ENCODE data around the gene TGFA. TPM values are rescaled to one million over a fixed set of nuclear protein-coding genes. Genes with fewer than 3 reads are reported as not detected.

The TGFA gene
- total and polyA plus RNA-seq, 4 donors, result 0.13 to 2.5 (median 1.6) TPM

DNA sequence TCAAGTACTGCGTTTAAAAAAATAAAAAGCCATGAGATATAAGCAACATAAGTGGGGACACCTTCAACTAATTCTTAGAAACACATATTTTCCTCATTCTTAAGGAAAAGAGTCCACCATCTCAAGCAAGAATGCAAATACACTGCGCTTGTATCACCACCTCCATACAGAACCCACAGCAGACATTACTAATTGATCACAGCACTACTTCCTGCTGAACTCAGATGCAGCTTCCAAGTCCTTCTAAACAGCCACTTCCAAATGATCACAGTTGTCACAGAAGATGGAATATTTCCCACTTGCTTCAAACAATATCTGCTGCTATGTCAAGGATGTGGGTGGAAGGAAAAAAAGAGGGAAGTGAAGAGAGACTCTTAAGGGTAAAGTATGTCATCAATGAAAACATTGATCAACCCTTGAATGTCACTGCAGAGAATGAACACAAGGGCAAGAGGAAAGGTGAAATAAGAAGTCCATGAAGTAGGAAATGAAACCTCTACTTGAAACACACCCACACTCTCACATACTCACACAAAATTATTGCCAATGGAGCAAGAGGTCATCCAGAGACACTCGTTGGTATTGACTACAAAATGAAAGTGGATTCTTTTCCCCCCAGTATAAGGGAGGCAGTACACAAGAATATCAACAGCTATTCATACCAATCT lies 22.1 kb downstream of the TGFA start:
- no peak overlapping the region for H3K4me3 ChIP-seq (ENCODE audit: low read length in 2 of 2)
- no peak overlapping the region for H3K27ac ChIP-seq (ENCODE audit: low read depth in 1 of 2, low read length in 2 of 2)
- no peaks in the 10 kb centered on the region for H3K36me3 ChIP-seq (ENCODE audit: control insufficient read depth in 1 of 2, insufficient read depth in 2 of 2, low read length in 1 of 2)
- ATAC-seq (ENCODE audit: low FRiP score) (no peak), DNase-seq (no peak)
- H3K27me3 ChIP-seq (ENCODE audit: control insufficient read depth in 1 of 2, insufficient read depth in 2 of 2, low read length in 1 of 2), result no peaks in the 10 kb centered on the region
- WGBS, 2 donors, result 76 to 87% methylated on average over 3 of the region's 3 CpGs
- no peaks in the 10 kb centered on the region for H3K4me1 ChIP-seq (ENCODE audit: control insufficient read depth in 1 of 2, insufficient read depth in 2 of 2, low read length in 2 of 2)
- peaks cover 4% of the 10 kb centered on the region for H3K9me3 ChIP-seq (ENCODE audit: control insufficient read depth, low read length)
- intact Hi-C loops (cut with DNase I), result no loop called here

DNA sequence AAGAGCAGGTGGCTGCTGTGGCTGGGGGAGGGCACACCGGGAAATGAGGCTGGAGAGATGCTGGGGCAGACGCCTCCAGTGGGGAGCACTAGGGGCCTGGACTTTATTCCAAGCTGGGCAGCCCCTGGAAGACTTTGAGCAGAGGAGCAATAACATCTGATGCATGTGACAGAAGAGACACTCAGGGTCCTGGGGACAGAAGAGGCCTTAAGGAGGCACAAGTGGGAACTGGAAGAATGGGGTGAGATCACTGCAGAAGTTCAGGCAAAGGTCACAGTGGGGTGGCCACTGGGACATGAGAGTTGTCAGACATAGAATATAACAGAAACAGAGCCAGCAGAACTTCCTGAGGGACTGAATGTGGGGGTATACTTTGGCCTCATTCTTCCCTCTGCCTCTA lies 24.0 kb downstream of the TGFA start:
- no peak for ATAC-seq (ENCODE audit: low FRiP score)
- H3K27me3 ChIP-seq (ENCODE audit: control insufficient read depth in 1 of 2, insufficient read depth in 2 of 2, low read length in 1 of 2), result no peaks in the 10 kb centered on the region
- WGBS, 2 donors, result 91 to 93% methylated on average over 2 of the region's 2 CpGs
- no peak overlapping the region for H3K27ac ChIP-seq (ENCODE audit: low read depth in 1 of 2, low read length in 2 of 2)
- intact Hi-C loops (cut with DNase I), result no loop called here
- DNase-seq, result no peak
- H3K4me3 ChIP-seq (ENCODE audit: low read length in 2 of 2), result no peak overlapping the region
- H3K36me3 ChIP-seq (ENCODE audit: control insufficient read depth in 1 of 2, insufficient read depth in 2 of 2, low read length in 1 of 2), result no peaks in the 10 kb centered on the region
- H3K4me1 ChIP-seq (ENCODE audit: control insufficient read depth in 1 of 2, insufficient read depth in 2 of 2, low read length in 2 of 2), result no peaks in the 10 kb centered on the region
- H3K9me3 ChIP-seq (ENCODE audit: control insufficient read depth, low read length), result peaks cover 4% of the 10 kb centered on the region

DNA sequence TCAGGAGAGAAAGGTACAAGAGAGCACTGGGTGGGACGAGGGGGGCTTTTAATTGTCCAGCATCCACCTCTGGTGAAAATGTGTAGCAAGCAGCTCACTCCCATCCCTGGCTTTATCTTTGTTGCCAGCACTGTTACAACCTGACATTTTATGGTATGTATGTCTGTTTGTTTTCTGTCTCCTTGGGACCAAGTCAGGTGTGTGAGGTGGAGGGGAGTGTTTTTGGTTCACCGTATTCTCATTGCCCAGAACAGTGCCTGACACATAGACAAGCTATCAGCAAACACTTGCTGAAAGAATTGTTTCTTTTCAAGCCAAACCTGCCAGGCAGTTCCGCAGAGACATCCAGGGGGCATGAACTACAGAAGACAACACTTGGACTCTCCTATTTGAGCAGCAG lies 24.7 kb downstream of the TGFA start:
- DNase-seq (no peak), ATAC-seq (ENCODE audit: low FRiP score) (no peak)
- intact Hi-C loops (cut with DNase I), result no loop called here
- no peak overlapping the region for H3K27ac ChIP-seq (ENCODE audit: low read depth in 1 of 2, low read length in 2 of 2)
- no peaks in the 10 kb centered on the region for H3K4me1 ChIP-seq (ENCODE audit: control insufficient read depth in 1 of 2, insufficient read depth in 2 of 2, low read length in 2 of 2)
- no peak overlapping the region for H3K4me3 ChIP-seq (ENCODE audit: low read length in 2 of 2)
- H3K27me3 ChIP-seq (ENCODE audit: control insufficient read depth in 1 of 2, insufficient read depth in 2 of 2, low read length in 1 of 2), result no peaks in the 10 kb centered on the region
- H3K9me3 ChIP-seq (ENCODE audit: control insufficient read depth, low read length), result peaks cover 4% of the 10 kb centered on the region
- 73 to 81% methylated on average over 3 of the region's 3 CpGs for WGBS, 2 donors
- no peaks in the 10 kb centered on the region for H3K36me3 ChIP-seq (ENCODE audit: control insufficient read depth in 1 of 2, insufficient read depth in 2 of 2, low read length in 1 of 2)

DNA sequence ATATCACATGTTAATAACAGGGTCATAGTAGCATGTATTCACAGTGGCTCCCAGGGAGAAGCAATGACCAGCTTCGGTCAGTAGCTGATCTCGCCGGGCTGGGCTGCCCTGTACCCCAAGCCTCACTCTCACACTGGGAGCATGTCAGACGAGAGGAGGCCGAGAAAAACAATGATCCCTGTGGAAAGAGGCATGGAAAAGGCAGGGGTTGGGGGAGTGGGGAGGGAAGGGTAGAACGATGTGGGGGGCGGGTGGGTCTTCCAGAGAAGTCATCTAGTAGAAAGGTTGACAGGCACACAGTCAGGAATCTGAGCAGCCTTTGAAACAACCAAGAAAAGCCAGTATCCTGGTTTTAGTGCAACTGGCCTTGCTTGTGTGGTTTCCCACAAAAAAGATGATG lies 25.4 kb downstream of the TGFA start:
- Histone ChIP-seq H3K9me3 (ENCODE audit: control insufficient read depth, low read length) (peaks cover 4% of the 10 kb centered on the region), H3K27me3 (ENCODE audit: control insufficient read depth in 1 of 2, insufficient read depth in 2 of 2, low read length in 1 of 2) (no peaks in the 10 kb centered on the region), H3K4me1 (ENCODE audit: control insufficient read depth in 1 of 2, insufficient read depth in 2 of 2, low read length in 2 of 2) (no peaks in the 10 kb centered on the region), H3K27ac (ENCODE audit: low read depth in 1 of 2, low read length in 2 of 2) (no peak overlapping the region), H3K36me3 (ENCODE audit: control insufficient read depth in 1 of 2, insufficient read depth in 2 of 2, low read length in 1 of 2) (no peaks in the 10 kb centered on the region), H3K4me3 (ENCODE audit: low read length in 2 of 2) (no peak overlapping the region)
- ATAC-seq (ENCODE audit: low FRiP score) (no peak), DNase-seq (no peak)
- 74 to 78% methylated on average over 7 of the region's 7 CpGs for WGBS, 2 donors
- intact Hi-C loops (cut with DNase I), result no loop called here

DNA sequence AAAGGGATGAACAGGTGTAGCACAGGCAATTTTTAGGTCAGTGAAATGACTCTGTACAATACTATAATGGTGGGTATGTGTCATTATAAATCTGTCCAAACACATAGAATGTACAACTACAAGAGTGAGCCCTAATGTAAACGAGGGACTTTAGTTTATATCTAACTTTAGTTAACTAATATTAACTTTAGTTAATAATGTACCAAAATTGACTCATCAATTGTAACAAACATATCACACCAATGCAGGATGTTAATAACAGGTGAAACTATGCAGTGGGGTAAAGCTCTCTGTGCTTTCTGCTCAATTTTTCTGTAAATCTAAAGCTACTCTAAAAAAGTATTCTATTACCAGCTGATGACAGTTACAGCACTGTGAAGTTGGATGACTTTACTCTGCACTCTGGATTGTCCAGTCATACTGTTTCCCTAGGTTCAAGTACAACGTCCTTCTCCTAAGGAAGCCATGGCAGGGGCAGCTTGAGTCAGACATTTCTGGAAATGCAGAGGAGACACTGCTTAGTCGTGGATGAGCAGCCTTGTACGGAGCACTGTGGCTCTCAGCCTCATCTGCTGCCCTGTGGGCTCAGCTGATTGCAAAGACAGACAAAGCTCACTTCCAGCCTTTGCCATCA lies 26.1 kb downstream of the TGFA start:
- 59 to 60% methylated on average over 4 of the region's 4 CpGs for WGBS, 2 donors
- Histone ChIP-seq H3K9me3 (ENCODE audit: control insufficient read depth, low read length) (peaks cover 3% of the 10 kb centered on the region), H3K4me3 (ENCODE audit: low read length in 2 of 2) (no peak overlapping the region), H3K4me1 (ENCODE audit: control insufficient read depth in 1 of 2, insufficient read depth in 2 of 2, low read length in 2 of 2) (no peaks in the 10 kb centered on the region), H3K36me3 (ENCODE audit: control insufficient read depth in 1 of 2, insufficient read depth in 2 of 2, low read length in 1 of 2) (no peaks in the 10 kb centered on the region), H3K27me3 (ENCODE audit: control insufficient read depth in 1 of 2, insufficient read depth in 2 of 2, low read length in 1 of 2) (no peaks in the 10 kb centered on the region), H3K27ac (ENCODE audit: low read depth in 1 of 2, low read length in 2 of 2) (no peak overlapping the region)
- intact Hi-C loops (cut with DNase I), result no loop called here
- ATAC-seq (ENCODE audit: low FRiP score) (no peak), DNase-seq (no peak)

DNA sequence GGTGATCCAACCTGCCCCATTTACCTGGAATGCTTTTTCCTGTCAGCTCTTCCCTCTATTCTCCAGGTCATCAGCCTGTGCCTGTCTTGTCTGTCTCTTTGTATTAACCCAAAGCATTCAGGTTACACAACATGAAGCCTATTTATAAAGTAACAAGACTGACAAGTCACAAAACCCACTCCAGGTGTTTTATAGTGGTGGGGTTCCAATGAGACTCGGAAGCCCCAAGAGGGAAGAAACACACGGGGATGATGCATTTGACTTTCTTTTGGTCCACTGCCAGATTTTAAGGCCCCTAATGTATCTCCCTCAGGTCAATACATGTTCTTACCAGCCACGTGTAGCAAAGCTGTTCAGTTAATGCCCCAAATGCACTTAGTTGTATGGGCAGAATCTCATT lies 27.5 kb downstream of the TGFA start:
- ATAC-seq (ENCODE audit: low FRiP score) (no peak), DNase-seq (no peak)
- H3K4me3 ChIP-seq (ENCODE audit: low read length in 2 of 2), result no peak overlapping the region
- H3K27me3 ChIP-seq (ENCODE audit: control insufficient read depth in 1 of 2, insufficient read depth in 2 of 2, low read length in 1 of 2), result no peaks in the 10 kb centered on the region
- intact Hi-C loops (cut with DNase I), result no loop called here
- peaks cover 2% of the 10 kb centered on the region for H3K9me3 ChIP-seq (ENCODE audit: control insufficient read depth, low read length)
- WGBS, 2 donors, result 63 to 67% methylated on average over 3 of the region's 3 CpGs
- no peaks in the 10 kb centered on the region for H3K4me1 ChIP-seq (ENCODE audit: control insufficient read depth in 1 of 2, insufficient read depth in 2 of 2, low read length in 2 of 2)
- no peaks in the 10 kb centered on the region for H3K36me3 ChIP-seq (ENCODE audit: control insufficient read depth in 1 of 2, insufficient read depth in 2 of 2, low read length in 1 of 2)
- H3K27ac ChIP-seq (ENCODE audit: low read depth in 1 of 2, low read length in 2 of 2), result no peak overlapping the region

DNA sequence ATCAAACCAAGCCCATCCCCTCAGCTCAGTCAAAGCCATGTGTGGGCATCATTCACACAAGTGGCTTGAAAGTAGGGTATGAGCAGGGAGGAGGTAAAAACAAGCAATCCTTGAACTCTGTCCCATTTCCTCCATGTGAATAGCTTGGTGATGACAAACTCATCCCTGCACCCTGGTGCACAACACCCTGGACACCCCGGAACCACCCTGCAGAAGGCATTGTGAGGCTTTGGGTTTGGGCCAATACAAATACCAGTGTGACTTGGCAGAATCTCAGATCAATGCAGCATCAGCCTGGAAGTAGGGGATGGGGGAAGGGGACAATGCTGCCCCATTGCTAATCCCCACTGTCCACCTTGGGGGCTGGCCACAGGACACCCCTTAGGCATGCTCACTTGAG lies 28.6 kb downstream of the TGFA start:
- DNase-seq (no peak), ATAC-seq (ENCODE audit: low FRiP score) (no peak)
- WGBS, 2 donors, result 29% methylated on average over 1 of the region's 1 CpG
- Histone ChIP-seq H3K27ac (ENCODE audit: low read depth in 1 of 2, low read length in 2 of 2) (no peak overlapping the region), H3K27me3 (ENCODE audit: control insufficient read depth in 1 of 2, insufficient read depth in 2 of 2, low read length in 1 of 2) (no peaks in the 10 kb centered on the region), H3K9me3 (ENCODE audit: control insufficient read depth, low read length) (no peaks in the 10 kb centered on the region), H3K4me3 (ENCODE audit: low read length in 2 of 2) (no peak overlapping the region), H3K36me3 (ENCODE audit: control insufficient read depth in 1 of 2, insufficient read depth in 2 of 2, low read length in 1 of 2) (no peaks in the 10 kb centered on the region), H3K4me1 (ENCODE audit: control insufficient read depth in 1 of 2, insufficient read depth in 2 of 2, low read length in 2 of 2) (no peaks in the 10 kb centered on the region)
- intact Hi-C loops (cut with DNase I), result no loop called here

DNA sequence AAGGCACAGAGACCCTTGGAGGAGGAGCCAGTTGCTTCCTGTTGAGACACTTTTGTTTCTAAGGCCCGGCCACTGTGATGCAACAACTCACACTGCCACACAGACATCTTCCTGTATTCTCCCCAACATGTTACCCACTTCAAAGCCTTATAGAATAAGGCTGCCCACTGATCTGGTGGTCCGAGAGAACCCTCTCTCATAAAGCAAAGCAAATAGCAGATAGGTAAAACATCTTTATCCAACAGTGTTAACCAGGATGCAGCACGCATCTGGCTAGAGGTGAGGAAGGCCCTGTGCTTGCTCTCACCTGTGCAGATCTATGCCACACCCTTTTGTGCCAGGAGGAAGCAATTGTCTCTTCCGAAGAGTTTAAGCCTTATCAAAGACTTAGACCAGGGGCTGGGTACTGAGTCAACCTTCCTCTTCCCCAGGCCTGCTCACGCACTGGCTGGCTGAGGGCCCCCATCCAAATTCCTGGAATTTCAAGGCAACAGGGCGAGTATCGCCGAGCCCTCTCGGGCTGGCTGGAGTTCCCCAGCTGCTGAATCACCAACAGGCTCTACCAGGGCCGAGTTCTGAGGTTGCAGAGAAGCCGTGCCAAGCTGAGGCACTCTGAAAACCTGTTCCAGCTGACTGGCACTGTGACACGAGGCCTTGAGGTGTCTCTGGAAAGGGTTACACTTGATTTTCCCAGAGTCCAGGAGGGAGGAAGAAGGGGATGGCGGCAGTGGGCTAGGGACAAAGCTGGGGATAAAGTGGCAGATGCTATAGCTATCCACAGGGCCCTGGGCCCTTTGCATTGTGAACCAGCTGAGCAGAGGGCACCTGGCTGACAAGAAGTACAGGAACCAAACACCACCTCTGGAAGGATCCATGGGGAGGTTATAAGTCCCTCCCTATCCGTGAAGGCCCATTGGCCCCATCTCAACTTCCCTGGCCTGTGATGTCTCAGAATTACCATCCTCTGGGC lies 29.3 kb downstream of the TGFA start:
- Histone ChIP-seq H3K27me3 (ENCODE audit: control insufficient read depth in 1 of 2, insufficient read depth in 2 of 2, low read length in 1 of 2) (no peaks in the 10 kb centered on the region), H3K36me3 (ENCODE audit: control insufficient read depth in 1 of 2, insufficient read depth in 2 of 2, low read length in 1 of 2) (no peaks in the 10 kb centered on the region), H3K4me1 (ENCODE audit: control insufficient read depth in 1 of 2, insufficient read depth in 2 of 2, low read length in 2 of 2) (no peaks in the 10 kb centered on the region), H3K27ac (ENCODE audit: low read depth in 1 of 2, low read length in 2 of 2) (no peak overlapping the region), H3K9me3 (ENCODE audit: control insufficient read depth, low read length) (no peaks in the 10 kb centered on the region), H3K4me3 (ENCODE audit: low read length in 2 of 2) (no peak overlapping the region)
- ATAC-seq (ENCODE audit: low FRiP score), result no peak
- 27 to 31% methylated on average over 14 of the region's 14 CpGs for WGBS, 2 donors
- intact Hi-C loops (cut with DNase I), result no loop called here
- DNase-seq, result peak; percentile 74 to 81

Measured in aorta (tissue), 5 donors.